Measurements from ENCODE around the gene CCDC148. TPM values are rescaled to one million over a fixed set of nuclear protein-coding genes. Genes with fewer than 3 reads are reported as not detected.

Gene CCDC148
- total and polyA plus RNA-seq, 2 donors: 0.28 to 5.3 TPM

DNA sequence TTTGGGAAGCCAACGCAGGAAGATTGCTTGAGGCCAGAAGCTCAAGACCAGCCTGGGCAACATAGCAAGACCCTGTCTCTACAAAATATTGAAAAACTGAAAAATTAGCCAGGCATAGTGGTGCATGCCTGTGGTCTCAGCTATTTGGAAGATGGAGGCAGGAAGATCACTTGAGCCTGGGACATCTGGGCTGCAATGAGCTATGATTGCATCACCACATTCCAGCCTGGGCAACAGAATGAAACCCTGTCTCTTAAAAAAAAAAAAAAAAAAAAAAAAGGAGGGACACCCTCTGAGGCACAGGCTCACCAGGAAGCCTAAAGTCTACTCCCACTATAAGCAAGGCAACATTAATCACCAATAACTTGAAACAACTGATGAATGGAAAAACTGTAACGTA lies 151.1 kb downstream of the CCDC148 start:
- Histone ChIP-seq H3K4me3 (ENCODE audit: low read depth, low read length) (no peak overlapping the region), H3K27ac (ENCODE audit: low read depth) (no peak overlapping the region), H3K4me1 (ENCODE audit: insufficient read depth) (no peaks in the 10 kb centered on the region), H3K36me3 (ENCODE audit: insufficient read depth) (no peaks in the 10 kb centered on the region)
- 95% methylated on average over 2 of the region's 2 CpGs for WGBS
- DNase-seq (ENCODE audit: extremely low spot score): no peak

DNA sequence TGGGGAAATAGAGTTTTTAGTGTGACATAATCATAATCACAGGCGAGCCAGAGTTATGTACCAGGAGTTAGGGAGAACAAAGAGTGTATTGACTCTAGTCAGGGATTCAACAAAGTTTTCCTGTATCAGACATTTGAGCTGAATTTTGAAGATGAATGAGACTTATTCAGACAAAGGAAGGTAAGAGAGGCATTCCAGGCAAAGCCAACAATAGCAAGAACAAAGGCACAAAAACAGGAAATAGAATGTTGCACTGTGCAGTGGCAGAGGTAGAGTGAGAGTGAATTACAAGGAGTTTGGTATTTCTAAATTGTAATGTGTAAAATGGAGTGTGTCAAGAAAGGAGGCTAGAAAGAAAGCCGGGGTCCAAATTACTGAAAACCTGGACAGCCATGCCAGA lies 156.2 kb downstream of the CCDC148 start:
- H3K4me3 ChIP-seq (ENCODE audit: low read depth, low read length): no peak overlapping the region
- WGBS: 88% methylated on average over 2 of the region's 2 CpGs
- no peak for DNase-seq (ENCODE audit: extremely low spot score)
- no peak overlapping the region for H3K27ac ChIP-seq (ENCODE audit: low read depth)
- H3K4me1 ChIP-seq (ENCODE audit: insufficient read depth): no peaks in the 10 kb centered on the region
- H3K36me3 ChIP-seq (ENCODE audit: insufficient read depth): no peaks in the 10 kb centered on the region

DNA sequence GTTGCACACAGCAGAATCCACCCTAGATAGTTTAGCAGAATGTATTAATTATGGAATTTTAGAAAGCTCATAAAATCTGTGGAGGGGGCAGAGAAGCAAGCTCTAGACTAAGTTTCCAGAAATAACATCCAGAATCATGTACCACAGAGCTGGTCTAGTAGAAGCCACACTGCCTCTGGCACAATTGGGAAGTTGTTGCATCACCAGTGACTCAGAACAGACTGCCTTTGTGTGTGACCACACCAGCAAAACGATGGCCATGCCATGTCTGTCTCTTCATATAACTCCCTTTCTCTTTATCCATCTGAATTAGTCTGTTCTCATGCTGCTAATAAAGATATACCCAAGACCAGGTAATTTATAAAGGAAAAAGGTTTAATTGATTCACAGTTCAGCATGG lies 158.9 kb downstream of the CCDC148 start:
- WGBS: 65% methylated on average over 1 of the region's 1 CpG
- Histone ChIP-seq H3K27ac (ENCODE audit: low read depth) (no peak overlapping the region), H3K4me1 (ENCODE audit: insufficient read depth) (no peaks in the 10 kb centered on the region), H3K36me3 (ENCODE audit: insufficient read depth) (no peaks in the 10 kb centered on the region), H3K4me3 (ENCODE audit: low read depth, low read length) (no peak overlapping the region)
- DNase-seq (ENCODE audit: extremely low spot score): no peak

DNA sequence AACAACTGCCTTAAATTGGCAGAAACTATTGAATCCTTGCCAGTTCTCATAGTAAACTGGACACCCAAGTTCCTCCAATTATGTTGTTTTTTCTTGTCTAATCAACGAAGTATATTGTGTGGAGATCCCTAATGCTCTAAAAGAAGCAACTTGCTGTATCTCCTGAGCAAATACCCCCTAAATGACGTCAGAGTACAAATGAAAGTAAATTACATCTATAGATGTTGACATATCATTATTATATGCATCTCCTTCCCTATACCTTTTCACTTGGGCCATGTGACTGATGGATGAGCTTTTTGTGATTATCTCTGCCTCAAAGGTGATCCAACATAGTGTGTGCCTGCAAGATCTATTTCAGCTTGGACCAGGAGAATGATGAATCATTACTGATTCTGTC lies 159.4 kb downstream of the CCDC148 start:
- 75% methylated on average over 2 of the region's 2 CpGs for WGBS
- no peaks in the 10 kb centered on the region for H3K4me1 ChIP-seq (ENCODE audit: insufficient read depth)
- no peak for DNase-seq (ENCODE audit: extremely low spot score)
- H3K27ac ChIP-seq (ENCODE audit: low read depth): no peak overlapping the region
- H3K4me3 ChIP-seq (ENCODE audit: low read depth, low read length): no peak overlapping the region
- H3K36me3 ChIP-seq (ENCODE audit: insufficient read depth): no peaks in the 10 kb centered on the region

DNA sequence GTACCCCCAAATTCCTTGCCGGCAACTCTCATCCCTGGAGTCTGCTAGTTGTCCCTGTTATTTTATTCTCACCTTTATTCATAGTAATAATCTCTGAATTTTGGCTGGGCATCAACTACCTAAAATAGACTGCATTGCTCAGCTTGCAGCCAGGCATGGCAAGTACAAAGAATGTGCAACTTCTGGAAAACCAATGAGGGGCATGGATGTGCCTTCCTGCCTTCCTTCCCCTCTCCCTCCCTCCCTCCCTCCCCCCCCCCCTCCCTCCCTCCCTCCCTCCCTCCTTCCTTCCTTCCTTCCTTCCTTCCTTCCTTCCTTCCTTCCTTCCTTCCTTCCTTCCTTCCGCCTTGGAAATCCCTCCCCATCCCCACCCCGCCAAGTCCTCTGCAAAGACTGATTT lies 162.8 kb downstream of the CCDC148 start:
- no peak for DNase-seq (ENCODE audit: extremely low spot score)
- H3K27ac ChIP-seq (ENCODE audit: low read depth): no peak overlapping the region
- WGBS: 93% methylated on average over 3 of the region's 3 CpGs
- H3K4me3 ChIP-seq (ENCODE audit: low read depth, low read length): no peak overlapping the region
- no peaks in the 10 kb centered on the region for H3K36me3 ChIP-seq (ENCODE audit: insufficient read depth)
- H3K4me1 ChIP-seq (ENCODE audit: insufficient read depth): no peaks in the 10 kb centered on the region

DNA sequence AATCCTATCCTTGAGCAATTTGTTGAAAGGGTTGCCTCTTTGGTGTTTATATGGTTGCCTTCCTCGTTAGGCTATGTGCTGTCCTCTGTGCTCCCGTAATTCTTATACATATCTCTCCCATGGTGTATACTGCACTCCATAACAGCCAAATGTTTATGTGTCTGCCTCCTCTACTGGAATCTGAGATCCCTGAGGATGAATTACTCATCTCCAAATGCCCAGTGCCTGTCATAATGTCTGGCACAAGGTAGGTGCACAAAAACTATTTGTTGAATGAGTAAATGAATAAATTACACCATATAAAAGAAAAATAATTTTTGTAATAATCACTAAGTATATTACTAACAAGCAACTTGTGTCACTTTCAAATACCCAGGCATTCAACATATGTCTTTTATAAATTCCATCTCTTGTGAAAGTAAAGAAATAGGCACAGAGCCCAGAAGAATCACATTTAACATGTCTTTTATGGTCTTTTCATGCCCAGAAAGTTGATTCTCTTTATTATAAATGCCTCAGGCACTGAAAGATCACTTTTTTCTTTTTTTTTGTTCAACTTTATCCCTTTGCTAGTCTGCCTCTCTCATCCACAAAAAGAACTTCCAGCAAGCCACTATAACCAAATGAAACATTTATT lies 164.9 kb downstream of the CCDC148 start:
- DNase-seq (ENCODE audit: extremely low spot score): no peak
- WGBS: 33% methylated on average over 2 of the region's 2 CpGs
- H3K27ac ChIP-seq (ENCODE audit: low read depth): no peak overlapping the region
- no peak overlapping the region for H3K4me3 ChIP-seq (ENCODE audit: low read depth, low read length)
- H3K36me3 ChIP-seq (ENCODE audit: insufficient read depth): no peaks in the 10 kb centered on the region
- no peaks in the 10 kb centered on the region for H3K4me1 ChIP-seq (ENCODE audit: insufficient read depth)

DNA sequence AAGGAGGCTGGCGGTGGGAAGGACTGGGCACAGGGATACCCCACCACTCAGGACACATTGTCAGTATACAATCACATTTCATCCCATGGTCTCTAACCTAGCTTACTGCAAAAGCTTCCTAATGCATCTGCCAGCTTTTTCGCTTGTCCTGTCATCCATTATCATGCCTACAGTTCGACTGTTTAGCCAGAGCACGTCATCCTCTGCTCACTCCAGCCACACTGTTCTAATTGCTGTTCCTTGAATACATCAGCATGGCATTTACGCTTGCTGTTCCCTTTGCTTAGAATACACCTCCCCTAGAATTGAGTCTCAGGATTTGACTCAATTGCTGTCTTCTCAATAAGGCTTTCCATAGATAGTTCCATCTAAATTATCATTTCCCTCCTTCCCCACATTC lies 166.3 kb downstream of the CCDC148 start:
- 73% methylated on average over 5 of the region's 5 CpGs for WGBS
- no peak overlapping the region for H3K4me3 ChIP-seq (ENCODE audit: low read depth, low read length)
- H3K4me1 ChIP-seq (ENCODE audit: insufficient read depth): no peaks in the 10 kb centered on the region
- no peaks in the 10 kb centered on the region for H3K36me3 ChIP-seq (ENCODE audit: insufficient read depth)
- no peak for DNase-seq (ENCODE audit: extremely low spot score)
- no peak overlapping the region for H3K27ac ChIP-seq (ENCODE audit: low read depth)

DNA sequence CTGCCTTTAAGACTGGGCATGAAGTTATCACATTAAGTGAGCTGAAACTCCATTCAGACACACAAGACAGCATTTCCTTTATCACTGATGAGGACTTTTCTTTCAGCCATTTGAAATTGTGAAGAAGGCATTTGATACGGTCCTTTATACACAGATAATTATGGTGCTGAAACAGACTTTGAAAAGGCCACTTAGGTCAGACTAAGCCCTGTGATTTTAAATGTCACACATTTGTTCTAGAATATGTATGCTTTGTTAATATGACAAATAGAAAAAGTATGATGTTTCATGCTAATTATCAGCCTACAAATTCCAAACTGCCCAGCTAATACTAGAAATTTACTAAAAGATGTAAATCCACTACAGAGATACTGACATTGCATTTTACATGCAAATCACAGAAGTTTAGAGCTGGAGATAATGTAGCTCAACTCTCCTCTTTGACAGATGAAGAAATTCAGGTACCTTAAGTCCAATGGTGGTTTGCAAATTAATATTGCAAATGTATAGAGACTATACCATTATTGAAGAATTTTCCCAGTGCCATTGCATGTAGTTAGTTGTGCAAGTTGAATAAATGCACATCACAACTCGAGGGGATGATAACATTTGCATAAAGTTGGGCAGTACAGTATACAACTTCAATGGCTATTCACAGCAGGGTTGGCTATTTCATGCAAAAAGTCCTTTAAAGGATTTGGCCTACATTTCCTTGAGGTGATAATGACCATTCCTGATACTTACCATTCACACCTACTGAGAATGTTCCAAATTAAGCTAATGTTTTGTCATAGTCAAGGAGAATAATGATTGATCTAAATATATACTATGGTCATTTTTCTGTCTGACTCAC lies 179.7 kb downstream of the CCDC148 start:
- DNase-seq (ENCODE audit: extremely low spot score): no peak
- Histone ChIP-seq H3K27ac (ENCODE audit: low read depth) (no peak overlapping the region), H3K4me1 (ENCODE audit: insufficient read depth) (no peaks in the 10 kb centered on the region), H3K36me3 (ENCODE audit: insufficient read depth) (no peaks in the 10 kb centered on the region), H3K4me3 (ENCODE audit: low read depth, low read length) (no peak overlapping the region)
- WGBS: 72% methylated on average over 2 of the region's 2 CpGs

DNA sequence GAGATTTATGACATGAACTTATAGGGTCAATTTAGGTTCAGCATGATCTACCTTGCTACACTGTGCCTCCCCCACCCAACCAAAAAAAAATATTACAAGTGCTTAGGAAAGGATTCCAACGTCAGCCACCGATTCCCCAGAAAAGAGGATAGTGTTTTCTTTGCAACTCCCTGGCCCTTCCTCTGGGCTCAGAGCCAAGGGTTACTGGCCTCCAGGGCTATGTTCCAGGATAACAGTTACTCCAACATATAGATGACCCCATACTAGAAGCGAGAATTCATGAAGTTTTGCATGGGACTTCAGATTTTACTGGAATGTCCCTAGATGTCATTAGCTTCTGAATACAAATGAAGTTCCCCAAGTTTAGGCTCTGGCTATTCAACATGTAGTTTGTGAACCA lies 182.8 kb downstream of the CCDC148 start:
- Histone ChIP-seq H3K36me3 (ENCODE audit: insufficient read depth) (no peaks in the 10 kb centered on the region), H3K4me3 (ENCODE audit: low read depth, low read length) (no peak overlapping the region), H3K4me1 (ENCODE audit: insufficient read depth) (no peaks in the 10 kb centered on the region), H3K27ac (ENCODE audit: low read depth) (no peak overlapping the region)
- 36% methylated on average over 3 of the region's 3 CpGs for WGBS
- DNase-seq (ENCODE audit: extremely low spot score): no peak

DNA sequence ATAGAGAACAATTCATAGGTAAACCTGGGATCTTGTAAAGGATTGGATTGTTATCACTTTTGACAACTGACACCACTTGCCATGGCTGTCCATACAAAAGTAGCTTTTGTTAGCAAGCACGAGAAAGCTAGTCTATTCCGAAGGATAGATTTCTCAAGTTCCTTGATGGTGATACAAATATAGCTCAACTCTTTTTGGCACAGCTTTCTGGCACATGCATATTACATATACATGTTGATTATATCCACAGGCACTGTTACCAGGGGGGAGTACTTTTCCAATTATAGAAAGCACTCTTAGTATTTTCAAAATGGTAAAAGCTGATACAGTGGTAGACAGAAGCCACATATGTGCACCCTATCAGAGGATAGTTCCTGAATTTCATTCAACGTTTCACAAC lies 186.0 kb downstream of the CCDC148 start:
- H3K4me1 ChIP-seq (ENCODE audit: insufficient read depth): no peaks in the 10 kb centered on the region
- WGBS: 62% methylated on average over 3 of the region's 3 CpGs

DNA sequence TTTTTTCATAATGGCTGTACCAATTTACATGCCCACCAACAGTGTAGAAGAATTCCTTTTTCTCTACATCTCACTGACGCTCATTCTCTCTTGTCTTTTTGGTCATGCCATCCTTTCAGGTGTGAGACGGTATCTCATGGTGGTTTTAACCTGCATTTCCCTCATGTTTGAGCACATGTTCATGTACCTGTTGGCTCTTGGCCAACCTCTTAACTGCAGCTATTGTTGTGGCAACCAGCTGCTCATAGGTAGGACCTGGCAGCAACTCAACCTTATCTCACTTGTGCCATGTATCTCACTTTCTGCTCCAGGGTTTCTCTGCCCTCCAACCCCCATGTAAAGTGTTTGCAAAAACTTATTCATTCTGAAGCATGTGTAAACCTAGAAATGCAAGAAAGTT lies 187.4 kb downstream of the CCDC148 start:
- H3K27ac ChIP-seq (ENCODE audit: low read depth): no peak overlapping the region
- no peak overlapping the region for H3K4me3 ChIP-seq (ENCODE audit: low read depth, low read length)
- no peak for DNase-seq (ENCODE audit: extremely low spot score)
- 90% methylated on average over 2 of the region's 2 CpGs for WGBS
- H3K4me1 ChIP-seq (ENCODE audit: insufficient read depth): no peaks in the 10 kb centered on the region
- H3K36me3 ChIP-seq (ENCODE audit: insufficient read depth): no peaks in the 10 kb centered on the region

More for the DNA sequence above, 186.0 kb downstream of the CCDC148 start:
- Histone ChIP-seq H3K27ac (ENCODE audit: low read depth) (no peak overlapping the region), H3K4me3 (ENCODE audit: low read depth, low read length) (no peak overlapping the region), H3K36me3 (ENCODE audit: insufficient read depth) (no peaks in the 10 kb centered on the region)
- no peak for DNase-seq (ENCODE audit: extremely low spot score)

DNA sequence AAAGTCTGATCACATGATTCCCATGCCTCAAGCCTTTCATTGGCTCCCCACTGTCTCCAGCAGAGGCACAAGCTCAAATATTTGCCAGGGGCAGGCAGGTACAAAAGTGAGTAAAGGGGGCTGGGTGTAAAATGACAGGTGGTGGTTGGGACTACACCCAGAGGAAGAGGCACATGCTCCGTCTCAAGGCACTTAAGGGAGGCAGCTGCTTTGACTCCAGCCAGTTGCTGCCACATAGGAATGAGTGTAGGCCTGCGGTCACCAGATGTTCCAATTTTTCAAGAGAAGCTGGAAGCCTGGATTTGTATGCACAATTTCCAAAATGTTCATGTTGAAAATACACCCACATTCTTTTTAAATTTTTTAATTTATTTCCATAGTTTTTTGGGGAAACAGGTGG lies 190.4 kb downstream of the CCDC148 start:
- Histone ChIP-seq H3K36me3 (ENCODE audit: insufficient read depth) (no peaks in the 10 kb centered on the region), H3K4me1 (ENCODE audit: insufficient read depth) (no peaks in the 10 kb centered on the region), H3K4me3 (ENCODE audit: low read depth, low read length) (no peak overlapping the region), H3K27ac (ENCODE audit: low read depth) (no peak overlapping the region)
- DNase-seq (ENCODE audit: extremely low spot score): no peak
- 79% methylated on average over 2 of the region's 2 CpGs for WGBS

DNA sequence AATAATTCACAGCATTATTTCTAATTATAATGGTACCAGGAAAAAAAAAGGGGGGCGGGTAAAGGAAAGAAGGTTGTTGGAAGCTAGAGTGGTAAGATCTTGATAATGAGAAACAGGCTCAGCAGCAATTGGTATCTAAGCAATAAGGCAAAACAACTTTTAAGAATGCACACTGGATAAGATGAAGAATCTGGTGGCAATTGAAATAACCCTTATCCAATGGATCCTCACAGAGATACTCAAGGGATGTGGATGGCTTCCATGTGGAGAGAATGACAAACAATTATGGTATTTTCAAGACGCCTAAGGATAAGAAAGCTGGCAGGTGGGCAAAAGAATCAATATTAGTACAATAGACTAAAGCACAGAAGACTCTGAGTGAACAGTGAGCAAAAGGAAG lies 201.3 kb downstream of the CCDC148 start:
- H3K27ac ChIP-seq (ENCODE audit: low read depth): no peak overlapping the region
- no peaks in the 10 kb centered on the region for H3K4me1 ChIP-seq (ENCODE audit: insufficient read depth)
- no peaks in the 10 kb centered on the region for H3K36me3 ChIP-seq (ENCODE audit: insufficient read depth)
- WGBS: 77% methylated on average over 2 of the region's 2 CpGs
- no peak overlapping the region for H3K4me3 ChIP-seq (ENCODE audit: low read depth, low read length)
- peak; percentile 3 for DNase-seq (ENCODE audit: extremely low spot score)

DNA sequence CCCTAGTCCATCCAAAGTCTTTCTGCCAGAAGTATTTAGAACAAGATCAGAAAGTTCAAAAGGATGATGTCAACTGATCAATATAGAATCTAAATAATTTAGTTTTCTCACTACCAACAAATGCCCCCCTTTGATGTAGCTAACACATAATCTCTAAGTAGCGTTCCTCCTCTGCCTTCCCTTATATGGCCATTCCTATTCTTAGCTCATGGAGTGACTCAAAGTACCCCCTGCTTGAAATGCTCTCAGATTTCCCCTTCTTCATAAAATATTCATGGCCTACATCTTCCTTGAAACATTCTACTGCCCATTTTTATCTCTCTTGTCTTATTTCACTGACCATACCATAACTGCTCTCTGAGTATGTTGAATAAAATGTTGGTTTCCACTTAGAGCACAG lies 203.4 kb downstream of the CCDC148 start:
- H3K4me1 ChIP-seq (ENCODE audit: insufficient read depth): no peaks in the 10 kb centered on the region
- no peaks in the 10 kb centered on the region for H3K36me3 ChIP-seq (ENCODE audit: insufficient read depth)
- WGBS: 72% methylated on average over 1 of the region's 1 CpG
- H3K4me3 ChIP-seq (ENCODE audit: low read depth, low read length): no peak overlapping the region
- DNase-seq (ENCODE audit: extremely low spot score): no peak
- H3K27ac ChIP-seq (ENCODE audit: low read depth): no peak overlapping the region

All from urinary bladder (tissue), 4 donors.